Activated T-cell treated with anti-CD3 and anti-CD28 coated beads, Interleukin-2, amount 50 U/mL, for 4 hours (primary cell): ENCODE data around the gene KCNQ5. TPM values are rescaled to one million over a fixed set of nuclear protein-coding genes. Genes with fewer than 3 reads are reported as not detected.

Experiments used
- ATAC-seq, 2 donors: fragments of 200-7000 bp; cut with Tn5 transposase; one replicate each; pipeline ENCODE4 v1.10.0; 2021
- DNase-seq: peaks from one replicate; pipeline ENCODE4 v3.0.0-alpha.2; 2020
- H3K27me3 Mint-ChIP-seq: one replicate; pipeline ENCODE4 v1.8.0; 2021; ENCODE audit warnings: low read depth, mixed read lengths
- H3K36me3 Mint-ChIP-seq: one replicate; pipeline ENCODE4 v1.8.0; 2022; ENCODE audit warnings: mixed read lengths; ENCODE audit not compliant: insufficient read depth
- H3K4me1 Mint-ChIP-seq: one replicate; pipeline ENCODE4 v1.8.0; 2021; ENCODE audit warnings: low read depth, mixed read lengths
- H3K4me3 Mint-ChIP-seq: one replicate; pipeline ENCODE4 v1.8.0; 2021; ENCODE audit warnings: mild to moderate bottlenecking, moderate library complexity, mixed read lengths
- H3K9me3 Mint-ChIP-seq: one replicate; pipeline ENCODE4 v1.8.0; 2021; ENCODE audit warnings: mixed read lengths
- total RNA-seq, 3 donors: library from RNA; stranded (reverse); gene quantifications; one replicate each; pipeline ENCODE4 v1.2.1, GENCODE V29; 2021

KCNQ5 gene
- total RNA-seq, 3 donors from 2014 or later: 9.7 to 13.1 (median 11.0) TPM

DNA sequence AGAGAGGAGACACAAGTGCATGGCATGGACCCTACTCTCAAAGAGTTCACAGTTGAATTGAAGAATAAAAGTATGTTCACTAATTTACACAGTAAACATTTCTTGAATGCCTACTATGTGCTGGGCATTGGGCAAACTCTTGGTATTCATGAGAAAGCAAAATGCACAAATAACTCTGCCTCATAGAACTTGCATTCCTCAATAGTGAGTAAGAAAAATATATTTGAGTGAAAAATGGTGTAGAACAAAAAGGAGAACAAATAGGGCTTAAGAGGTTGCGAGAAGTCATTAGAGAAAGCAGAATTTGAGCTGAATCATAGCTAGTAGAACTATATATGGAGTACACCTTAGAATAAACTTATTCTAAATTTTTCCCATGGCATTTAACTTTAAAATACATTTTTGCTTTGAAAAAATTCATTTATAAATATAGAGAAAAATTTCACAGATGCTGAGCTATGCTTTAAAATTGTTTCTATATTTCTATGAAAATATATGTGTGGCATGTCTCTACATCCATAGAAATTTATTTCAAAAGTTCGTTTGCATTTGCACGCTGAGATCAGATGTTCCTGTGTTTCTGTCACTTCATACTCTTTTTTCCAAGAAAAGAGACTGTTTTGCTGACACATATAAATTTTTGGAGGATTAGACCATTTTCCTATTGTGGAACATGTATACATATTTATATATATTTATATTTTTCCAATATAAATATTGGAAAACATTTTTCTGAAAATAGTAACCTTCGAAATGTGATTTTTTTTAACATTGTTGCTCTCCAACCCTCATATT, 236.1 kb downstream of the KCNQ5 start:
- Mint-ChIP-seq H3K27me3 (no peaks in the 10 kb centered on the region), H3K9me3 (no peaks in the 10 kb centered on the region), H3K36me3 (no peaks in the 10 kb centered on the region), H3K4me1 (peaks cover 7% of the 10 kb centered on the region), H3K4me3 (no peak overlapping the region)
- no peak for ATAC-seq
- no peak for DNase-seq

DNA sequence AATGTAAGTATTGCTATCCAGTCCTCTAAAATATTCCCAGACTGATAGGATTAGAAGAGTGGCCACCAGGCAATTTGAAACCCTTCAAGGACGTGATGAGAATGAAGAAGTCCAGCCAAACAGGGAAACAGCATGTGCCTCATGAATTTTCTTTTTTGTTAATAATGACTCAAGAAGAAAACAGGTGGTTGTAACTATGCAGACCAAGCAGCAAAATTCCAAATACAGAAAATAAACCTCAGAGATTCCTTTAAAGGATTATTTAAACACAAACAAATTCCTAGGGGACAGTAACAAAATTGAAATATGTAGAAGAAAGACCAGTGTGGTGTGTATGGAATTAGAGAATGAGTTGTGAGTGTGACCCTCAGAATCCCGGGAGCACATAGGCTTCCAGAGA, 239.2 kb downstream of the KCNQ5 start:
- H3K4me3 Mint-ChIP-seq: no peak overlapping the region
- no peak for ATAC-seq

DNA sequence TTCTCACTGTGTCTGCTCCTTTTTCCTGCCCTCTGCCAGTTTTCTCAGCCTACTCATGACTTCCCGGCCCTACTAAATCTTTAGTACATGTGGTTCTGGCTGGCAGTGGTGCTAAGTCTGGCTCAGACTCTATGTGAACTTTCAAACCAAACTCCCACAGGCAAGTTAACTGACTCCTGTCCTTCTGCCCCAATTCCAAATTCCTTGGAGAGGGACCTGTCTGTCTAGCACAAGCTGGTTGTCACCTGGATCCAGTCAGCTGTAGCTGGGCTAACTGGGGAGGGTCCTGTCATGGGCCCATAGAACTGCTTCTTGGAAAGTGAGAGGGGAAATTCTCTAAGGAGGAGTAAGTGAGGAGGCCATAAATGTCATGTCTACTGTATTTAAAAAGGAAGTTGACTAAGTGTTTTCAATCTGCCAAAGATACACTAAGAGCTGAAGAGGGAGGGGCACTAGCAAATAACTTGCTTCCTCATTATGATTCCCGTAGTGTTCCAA, 240.1 kb downstream of the KCNQ5 start:
- Mint-ChIP-seq H3K36me3 (peaks cover 3% of the 10 kb centered on the region), H3K4me3 (no peak overlapping the region), H3K9me3 (no peaks in the 10 kb centered on the region), H3K27me3 (no peaks in the 10 kb centered on the region), H3K4me1 (peaks cover 7% of the 10 kb centered on the region)
- DNase-seq: no peak
- ATAC-seq: no peak

More for the DNA sequence above, 239.2 kb downstream of the KCNQ5 start:
- Mint-ChIP-seq H3K27me3 (no peaks in the 10 kb centered on the region), H3K4me1 (peaks cover 7% of the 10 kb centered on the region), H3K36me3 (peaks cover 2% of the 10 kb centered on the region), H3K9me3 (no peaks in the 10 kb centered on the region)
- no peak for DNase-seq

DNA sequence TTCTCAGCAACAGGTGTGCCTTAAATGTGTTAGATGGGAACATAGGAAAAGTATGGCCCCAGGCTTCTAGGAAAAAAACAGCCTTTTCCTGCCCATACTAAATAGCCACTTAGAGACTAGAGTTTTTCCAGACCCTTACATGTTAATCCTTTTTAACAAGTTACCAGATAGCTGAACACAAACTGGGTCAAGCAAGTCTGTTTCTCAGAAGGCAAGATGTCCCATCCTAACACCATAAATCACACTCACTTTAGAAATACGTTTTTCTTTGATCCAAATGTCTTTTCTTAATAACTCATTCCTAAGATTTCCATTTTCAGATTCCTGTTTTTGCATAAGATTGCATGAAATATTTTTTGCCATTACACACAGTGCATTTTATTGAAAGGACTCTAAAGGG, 241.3 kb downstream of the KCNQ5 start:
- Mint-ChIP-seq H3K4me3 (no peak overlapping the region), H3K27me3 (no peaks in the 10 kb centered on the region), H3K9me3 (no peaks in the 10 kb centered on the region), H3K4me1 (peaks cover 7% of the 10 kb centered on the region), H3K36me3 (peaks cover 3% of the 10 kb centered on the region)
- DNase-seq (no peak), ATAC-seq (no peak)

DNA sequence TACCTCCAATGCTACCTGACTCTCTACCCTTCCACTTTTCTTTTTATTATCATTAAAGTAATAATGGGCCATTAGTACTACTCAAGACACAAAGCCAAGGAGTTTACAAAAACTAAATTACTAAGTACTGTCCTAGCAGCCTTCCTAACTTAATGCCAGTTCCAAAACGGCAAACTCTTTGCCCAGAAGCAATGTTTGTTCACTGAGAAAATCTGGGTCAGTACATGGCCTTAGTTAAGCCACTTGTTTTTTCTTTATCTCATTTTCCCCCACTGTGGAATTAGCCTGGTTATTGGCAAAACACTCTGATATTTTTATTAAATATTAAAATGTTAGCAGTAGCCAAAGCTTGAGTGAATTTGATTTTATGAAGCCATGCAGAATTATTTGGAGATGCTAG, 242.4 kb downstream of the KCNQ5 start:
- H3K4me1 Mint-ChIP-seq: peaks cover 7% of the 10 kb centered on the region
- no peak overlapping the region for H3K4me3 Mint-ChIP-seq
- H3K36me3 Mint-ChIP-seq: peaks cover 3% of the 10 kb centered on the region
- DNase-seq (no peak), ATAC-seq (no peak)
- no peaks in the 10 kb centered on the region for H3K9me3 Mint-ChIP-seq
- H3K27me3 Mint-ChIP-seq: no peaks in the 10 kb centered on the region

DNA sequence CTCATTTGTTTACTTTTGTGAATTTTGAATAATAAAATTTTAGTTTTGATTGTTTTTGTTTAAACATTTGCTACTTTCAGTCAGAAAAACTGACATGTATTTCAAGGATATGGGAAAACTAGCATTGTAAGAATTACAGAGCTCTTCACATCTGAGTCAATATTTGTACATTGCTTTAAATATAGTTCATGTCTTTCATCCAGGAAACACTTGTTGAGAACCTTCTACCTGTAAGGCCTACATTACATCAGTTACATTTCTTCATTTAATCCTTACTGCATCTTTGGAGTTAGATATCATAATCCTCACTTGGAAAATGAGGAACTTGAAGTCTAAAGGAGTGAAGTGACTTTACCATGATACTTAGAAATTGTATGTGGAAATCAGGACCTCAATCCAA, 242.9 kb downstream of the KCNQ5 start:
- Mint-ChIP-seq H3K36me3 (peaks cover 3% of the 10 kb centered on the region), H3K27me3 (no peaks in the 10 kb centered on the region), H3K4me3 (no peak overlapping the region), H3K4me1 (peaks cover 7% of the 10 kb centered on the region), H3K9me3 (no peaks in the 10 kb centered on the region)
- no peak for DNase-seq
- no peak for ATAC-seq

DNA sequence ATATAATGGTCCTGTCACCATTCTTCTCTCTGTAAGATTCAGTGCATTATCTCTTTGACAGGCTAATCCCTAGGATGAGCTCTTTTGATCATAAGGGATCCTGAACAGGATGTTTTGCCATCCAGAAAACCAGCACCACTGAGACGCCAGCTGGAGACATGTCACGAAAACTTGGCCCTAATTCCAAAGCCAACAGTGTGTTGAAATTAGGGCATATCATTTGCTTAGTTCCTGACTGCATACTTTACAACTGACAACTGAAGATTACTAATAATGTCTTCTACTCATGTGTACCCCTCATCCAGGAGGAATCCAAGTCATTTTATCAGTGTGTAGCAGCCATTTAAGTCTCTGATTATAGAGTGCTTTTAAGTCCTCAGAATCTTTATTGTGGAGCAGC, 243.6 kb downstream of the KCNQ5 start:
- DNase-seq: no peak
- H3K36me3 Mint-ChIP-seq: peaks cover 3% of the 10 kb centered on the region
- H3K4me3 Mint-ChIP-seq: no peak overlapping the region
- no peak for ATAC-seq
- H3K27me3 Mint-ChIP-seq: no peaks in the 10 kb centered on the region
- no peaks in the 10 kb centered on the region for H3K9me3 Mint-ChIP-seq
- peaks cover 7% of the 10 kb centered on the region for H3K4me1 Mint-ChIP-seq

DNA sequence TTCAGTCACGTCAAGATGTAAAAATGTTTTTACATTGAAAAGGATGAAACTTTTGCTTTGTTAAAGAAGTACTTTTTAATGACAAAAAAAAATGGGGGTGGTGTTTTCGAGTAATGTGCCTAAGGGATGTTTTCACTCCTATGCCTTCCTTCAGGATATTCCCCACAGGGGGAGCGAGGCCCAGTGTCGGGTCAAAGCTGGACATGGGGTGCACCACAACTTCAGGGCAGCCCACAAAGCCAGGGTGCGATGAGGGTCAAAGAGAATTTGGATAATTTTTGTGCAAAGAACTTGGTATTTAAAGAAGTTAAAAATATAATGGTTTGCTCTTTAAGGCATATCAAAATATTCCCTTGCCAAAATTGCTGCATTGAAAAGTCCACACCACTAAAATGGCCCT, 247.8 kb downstream of the KCNQ5 start:
- ATAC-seq: no peak
- H3K4me1 Mint-ChIP-seq: no peaks in the 10 kb centered on the region
- H3K4me3 Mint-ChIP-seq: no peak overlapping the region

DNA sequence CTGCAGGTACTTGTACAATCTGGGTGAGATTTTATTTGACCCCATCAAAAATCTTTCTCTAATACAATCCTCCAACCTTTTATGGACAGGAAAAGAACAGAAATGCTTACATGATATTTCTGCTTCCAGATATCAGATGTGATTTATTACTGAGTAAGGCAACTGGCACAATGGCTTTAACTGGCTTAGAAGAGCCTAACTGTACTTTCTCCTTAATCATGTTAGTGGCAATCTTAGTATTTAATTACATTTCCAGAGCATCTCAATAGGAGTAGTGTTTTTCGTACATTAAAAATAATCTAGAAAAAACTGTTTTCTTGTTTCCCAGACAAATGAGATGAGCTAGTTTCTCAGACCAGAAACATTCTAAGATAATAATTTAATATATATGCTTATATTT, 251.6 kb downstream of the KCNQ5 start:
- peaks cover 2% of the 10 kb centered on the region for H3K4me1 Mint-ChIP-seq
- H3K4me3 Mint-ChIP-seq: no peak overlapping the region
- ATAC-seq: no peak
- H3K9me3 Mint-ChIP-seq: no peaks in the 10 kb centered on the region
- DNase-seq: no peak
- H3K36me3 Mint-ChIP-seq: no peaks in the 10 kb centered on the region
- no peaks in the 10 kb centered on the region for H3K27me3 Mint-ChIP-seq

More for the DNA sequence above, 247.8 kb downstream of the KCNQ5 start:
- H3K27me3 Mint-ChIP-seq: no peaks in the 10 kb centered on the region
- H3K9me3 Mint-ChIP-seq: no peaks in the 10 kb centered on the region
- H3K36me3 Mint-ChIP-seq: peaks cover 3% of the 10 kb centered on the region
- no peak for DNase-seq

DNA sequence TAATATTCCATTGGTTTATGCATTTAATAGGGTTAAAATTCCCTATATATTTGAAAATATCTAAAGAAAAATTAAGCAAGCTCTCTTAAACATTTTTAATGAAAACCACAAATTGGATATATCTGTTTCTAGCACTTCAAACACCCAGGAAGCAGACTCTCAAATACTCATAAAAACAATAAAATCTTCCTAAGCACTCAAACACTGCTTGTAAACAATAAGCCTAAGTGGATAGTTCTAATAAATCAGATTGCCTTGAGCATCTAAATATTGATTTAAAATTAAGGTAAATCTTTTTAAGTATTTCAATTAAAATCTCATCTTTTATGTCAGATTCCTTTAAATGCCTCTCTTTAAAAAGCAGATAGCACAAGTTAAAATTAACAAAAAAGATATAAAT, 254.4 kb downstream of the KCNQ5 start:
- H3K4me3 Mint-ChIP-seq: no peak overlapping the region
- no peaks in the 10 kb centered on the region for H3K9me3 Mint-ChIP-seq
- no peak for DNase-seq
- H3K27me3 Mint-ChIP-seq: no peaks in the 10 kb centered on the region
- peaks cover 2% of the 10 kb centered on the region for H3K4me1 Mint-ChIP-seq
- peaks cover 2% of the 10 kb centered on the region for H3K36me3 Mint-ChIP-seq
- no peak for ATAC-seq

DNA sequence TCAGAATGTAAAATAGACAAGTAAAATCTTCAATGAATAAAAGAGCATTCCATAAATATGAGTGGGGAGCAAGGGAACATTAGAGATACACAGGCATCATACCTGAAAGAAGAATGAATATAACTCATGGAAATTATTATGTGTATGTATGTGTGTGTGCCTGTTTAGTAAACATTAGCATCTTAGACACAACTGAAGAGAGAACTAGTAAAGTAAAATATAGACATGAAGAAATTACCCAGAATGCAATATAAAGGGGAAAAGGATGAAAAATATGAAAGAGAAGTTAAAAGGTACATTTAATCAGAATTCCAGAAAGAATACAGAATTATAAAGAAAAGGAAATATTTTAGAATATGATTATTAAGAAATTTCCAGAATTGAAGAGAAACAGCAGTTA, 264.3 kb downstream of the KCNQ5 start:
- no peak for DNase-seq

DNA sequence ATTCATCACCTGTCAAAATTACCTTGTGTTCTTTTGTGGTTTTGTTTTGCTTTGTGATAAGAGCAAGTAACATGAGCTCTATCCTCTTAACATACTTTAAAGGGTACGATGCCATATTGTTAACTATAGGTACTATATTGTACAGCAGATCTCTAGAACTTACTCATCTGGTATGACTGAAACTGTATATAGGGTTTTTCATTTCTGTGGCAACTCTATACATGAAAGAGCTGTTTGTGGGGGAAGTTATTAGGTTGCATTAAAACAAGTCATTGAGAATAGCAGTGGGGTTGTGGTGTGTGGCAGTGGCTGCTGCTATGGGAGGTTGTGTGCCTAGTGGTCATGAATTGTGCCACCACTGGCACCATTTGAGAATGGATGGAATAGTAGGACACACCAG, 268.4 kb downstream of the KCNQ5 start:
- Mint-ChIP-seq H3K36me3 (no peaks in the 10 kb centered on the region), H3K4me1 (no peaks in the 10 kb centered on the region), H3K4me3 (no peak overlapping the region), H3K9me3 (peaks cover 16% of the 10 kb centered on the region), H3K27me3 (no peaks in the 10 kb centered on the region)
- ATAC-seq (no peak), DNase-seq (no peak)

More for the DNA sequence above, 264.3 kb downstream of the KCNQ5 start:
- Mint-ChIP-seq H3K4me3 (no peak overlapping the region), H3K4me1 (no peaks in the 10 kb centered on the region), H3K9me3 (peaks cover 16% of the 10 kb centered on the region), H3K36me3 (peaks cover 2% of the 10 kb centered on the region), H3K27me3 (no peaks in the 10 kb centered on the region)
- ATAC-seq: no peak

DNA sequence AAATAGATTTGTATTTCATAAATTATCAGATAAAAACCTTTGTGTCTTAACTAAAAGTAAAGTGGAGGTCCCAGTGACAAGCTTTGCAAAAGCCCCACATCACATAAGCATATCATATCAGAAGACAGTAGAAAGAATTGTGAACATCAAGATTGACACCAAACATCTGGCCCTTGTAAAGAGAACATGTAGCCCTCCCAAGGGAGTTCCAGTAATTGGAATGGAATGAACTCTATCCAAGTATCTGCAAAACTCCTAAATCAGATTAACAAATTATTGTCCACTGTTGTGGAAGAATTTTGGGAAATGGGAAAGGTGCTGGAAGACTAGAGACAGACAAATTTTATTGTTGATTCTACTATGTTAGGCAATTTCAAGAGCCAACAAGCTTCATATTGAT, 268.8 kb downstream of the KCNQ5 start:
- Mint-ChIP-seq H3K9me3 (peaks cover 13% of the 10 kb centered on the region), H3K27me3 (no peaks in the 10 kb centered on the region), H3K4me3 (no peak overlapping the region), H3K36me3 (no peaks in the 10 kb centered on the region), H3K4me1 (no peaks in the 10 kb centered on the region)
- no peak for ATAC-seq
- no peak for DNase-seq

DNA sequence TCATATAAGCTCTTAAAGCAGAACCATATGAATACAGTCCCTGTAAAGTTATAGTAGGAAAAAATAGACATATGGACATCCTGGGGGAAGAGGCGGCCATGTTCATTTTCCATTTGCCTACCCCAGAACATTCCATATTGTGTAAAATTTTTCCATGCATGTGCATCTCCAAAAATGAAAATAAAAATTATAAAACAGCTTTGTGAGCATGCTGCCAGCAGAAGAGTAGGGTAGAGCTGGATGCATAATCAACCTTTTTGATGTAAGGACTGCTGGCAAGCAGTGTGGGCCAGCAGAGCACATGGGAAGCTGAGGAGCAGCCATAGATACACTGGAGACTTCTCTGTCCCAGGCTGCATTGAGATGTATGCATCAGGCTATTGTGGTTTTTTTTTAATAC, 271.0 kb downstream of the KCNQ5 start:
- H3K4me1 Mint-ChIP-seq: no peaks in the 10 kb centered on the region
- ATAC-seq: no peak
- no peak overlapping the region for H3K4me3 Mint-ChIP-seq
- no peaks in the 10 kb centered on the region for H3K27me3 Mint-ChIP-seq
- peaks cover 5% of the 10 kb centered on the region for H3K36me3 Mint-ChIP-seq
- peaks cover 11% of the 10 kb centered on the region for H3K9me3 Mint-ChIP-seq
- DNase-seq: no peak

DNA sequence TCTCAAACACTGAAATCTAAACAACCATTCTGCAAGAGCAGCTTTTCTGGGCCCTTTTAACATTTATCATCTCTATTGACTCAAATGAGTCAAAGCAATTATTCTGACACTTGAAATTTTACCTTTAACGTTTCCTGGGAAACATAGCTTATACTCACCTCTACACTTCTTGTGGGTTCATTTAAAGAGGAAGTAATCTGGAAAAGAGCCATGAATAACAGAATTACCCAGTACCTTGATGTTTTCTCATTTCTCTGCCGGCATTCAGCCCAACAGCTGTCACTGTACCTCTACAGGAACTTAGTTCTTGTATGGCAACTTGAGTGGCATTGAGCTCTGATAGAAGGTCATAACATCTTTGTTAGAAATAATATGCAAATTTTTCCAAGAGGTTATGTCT, 272.2 kb downstream of the KCNQ5 start:
- Mint-ChIP-seq H3K4me1 (no peaks in the 10 kb centered on the region), H3K9me3 (peaks cover 16% of the 10 kb centered on the region), H3K27me3 (no peaks in the 10 kb centered on the region)

More for the DNA sequence above, 272.2 kb downstream of the KCNQ5 start:
- no peak for ATAC-seq
- no peak overlapping the region for H3K4me3 Mint-ChIP-seq
- H3K36me3 Mint-ChIP-seq: peaks cover 12% of the 10 kb centered on the region
- DNase-seq: no peak
